ENCODE measurements around the gene PRDM2.
A peak's percentile ranks its signal among the peaks of the same experiment; 100 is the strongest.

PRDM2 gene

DNA sequence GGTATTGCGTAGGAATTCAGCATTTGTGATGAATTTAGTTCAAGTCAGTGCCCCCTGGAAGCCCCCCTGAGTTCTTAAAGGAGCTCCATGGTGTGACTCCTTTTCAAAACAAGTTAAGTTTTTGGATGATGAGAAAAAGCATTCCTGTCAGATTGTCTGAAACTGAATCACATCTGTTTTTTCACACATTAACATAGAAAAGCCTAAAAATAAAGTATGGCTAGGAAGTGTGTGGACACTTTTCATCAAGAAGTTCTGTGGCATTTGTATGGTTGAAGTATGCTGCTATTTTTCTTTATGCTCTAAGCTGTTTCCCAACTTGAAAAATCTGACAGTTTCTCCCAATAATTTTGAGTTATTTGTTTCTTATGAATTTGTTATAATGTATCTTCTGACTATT is 33.7 kb downstream of the PRDM2 start:
- DNase-seq (ENCODE audit: low read depth in 3 of 3) = no peak

DNA sequence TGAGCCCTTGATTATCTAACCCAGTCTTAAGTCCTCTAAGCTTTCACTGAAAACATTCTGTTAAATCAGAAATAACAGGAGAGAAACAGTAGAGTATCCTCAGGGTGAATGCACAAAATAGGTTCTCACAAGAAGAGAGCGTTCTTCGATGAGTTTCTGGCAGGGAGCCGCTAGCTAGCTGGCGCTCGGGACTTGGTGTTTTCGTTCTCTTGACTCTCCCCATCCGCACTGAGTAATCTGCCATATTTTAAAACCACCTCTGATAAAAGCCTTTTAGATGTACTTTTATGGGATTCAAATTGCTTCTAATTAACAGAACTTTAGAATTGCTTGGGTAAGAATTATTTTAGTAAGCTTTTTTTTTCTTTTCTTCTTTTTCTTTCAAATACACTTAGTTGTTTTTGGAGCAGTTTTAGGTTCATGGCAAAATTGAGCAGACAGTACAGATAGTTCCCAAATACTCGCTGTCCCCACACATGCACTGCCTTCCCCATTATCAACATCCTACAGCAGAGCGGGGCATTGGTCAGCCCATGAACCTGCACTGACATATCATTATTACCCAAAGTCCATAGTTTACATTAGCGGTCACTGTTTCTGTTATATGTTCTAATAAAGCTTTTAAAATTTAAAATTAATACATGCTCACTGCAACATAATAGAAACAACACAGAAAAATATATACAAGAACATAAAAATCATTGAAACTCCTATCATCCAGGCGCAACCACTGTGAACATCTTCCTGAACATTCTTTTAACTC is 35.4 kb downstream of the PRDM2 start:
- DNase-seq (ENCODE audit: low read depth in 3 of 3) = no peak

DNA sequence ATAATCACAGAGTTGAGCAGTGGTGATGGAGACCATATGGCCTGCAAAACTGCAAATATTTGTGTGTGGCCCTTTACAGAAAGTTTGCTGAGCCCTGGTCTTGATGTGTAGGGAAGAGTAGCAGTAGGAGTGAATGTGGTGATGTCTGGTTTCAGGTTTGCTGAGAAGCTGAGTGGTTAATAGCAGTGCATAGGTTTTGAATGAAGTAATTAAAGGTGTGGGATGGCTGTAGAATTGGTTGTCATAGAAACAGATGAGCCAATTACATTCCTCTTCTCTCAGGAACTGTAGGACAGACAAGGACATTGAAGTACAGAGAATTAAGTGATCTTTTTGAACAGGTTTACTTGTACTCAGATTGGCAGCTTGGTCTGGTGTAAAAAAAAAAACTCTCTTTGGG is 37.4 kb downstream of the PRDM2 start:
- no peak for DNase-seq (ENCODE audit: low read depth in 3 of 3)

DNA sequence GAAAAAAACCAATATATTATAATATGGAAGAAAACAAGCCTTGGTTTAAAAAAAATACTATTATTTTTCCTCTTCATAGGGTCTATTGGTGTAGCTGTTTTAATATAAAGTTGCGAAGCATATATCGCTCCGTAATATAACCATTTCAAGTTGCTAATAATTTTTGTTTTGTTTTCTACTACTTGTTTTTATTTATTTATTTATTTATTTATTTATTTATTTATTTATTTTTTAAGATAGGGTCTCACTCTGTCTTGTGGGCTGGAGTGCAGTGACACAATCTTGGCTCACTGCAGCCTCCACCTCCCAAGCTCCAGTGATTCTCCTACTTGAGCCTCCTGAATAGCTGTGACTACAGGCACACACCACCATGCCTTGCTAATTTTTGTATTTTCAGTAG is 46.4 kb downstream of the PRDM2 start:
- no peak for DNase-seq (ENCODE audit: low read depth in 3 of 3)

DNA sequence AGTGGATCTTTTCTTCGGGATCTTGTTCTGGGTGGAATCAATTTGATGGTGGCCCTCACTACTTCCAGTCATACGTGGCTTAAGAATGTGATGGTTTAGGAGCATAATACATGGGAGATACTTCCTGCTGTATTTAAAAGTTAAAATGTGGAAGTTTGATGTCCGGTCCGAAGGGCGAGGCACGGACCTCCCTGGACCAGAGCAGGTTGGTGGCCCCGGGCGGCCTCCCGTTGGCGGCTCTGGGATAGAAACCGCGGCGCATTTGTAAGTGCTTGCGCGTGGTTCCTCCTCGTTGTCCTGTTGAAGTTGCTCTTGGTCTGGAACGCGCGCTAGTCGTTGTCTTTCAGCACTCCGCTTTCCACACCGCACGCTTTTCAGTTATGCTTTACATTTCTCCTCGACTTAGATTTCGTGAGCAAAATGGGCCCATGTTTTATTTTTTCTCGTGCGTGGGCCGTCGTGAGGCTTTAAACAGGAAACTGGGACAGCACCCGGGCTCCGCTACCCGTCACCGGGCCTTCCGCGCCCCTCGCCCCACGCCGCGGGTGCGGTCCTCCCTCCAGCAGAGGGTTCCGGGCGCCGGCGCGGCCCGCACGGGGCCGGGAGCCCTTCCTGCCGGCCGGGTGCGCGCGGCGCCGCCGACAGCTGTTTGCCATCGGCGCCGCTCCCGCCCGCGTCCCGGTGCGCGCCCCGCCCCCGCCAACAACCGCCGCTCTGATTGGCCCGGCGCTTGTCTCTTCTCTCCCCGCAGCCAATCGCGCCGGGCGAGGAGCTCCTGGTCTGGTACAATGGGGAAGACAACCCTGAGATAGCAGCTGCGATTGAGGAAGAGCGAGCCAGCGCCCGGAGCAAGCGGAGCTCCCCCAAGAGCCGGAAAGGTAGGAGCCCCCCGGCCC is 48.9 kb downstream of the PRDM2 start:
- peak; percentile 90 to 94 (median 91) for DNase-seq (ENCODE audit: low read depth in 3 of 3)

DNA sequence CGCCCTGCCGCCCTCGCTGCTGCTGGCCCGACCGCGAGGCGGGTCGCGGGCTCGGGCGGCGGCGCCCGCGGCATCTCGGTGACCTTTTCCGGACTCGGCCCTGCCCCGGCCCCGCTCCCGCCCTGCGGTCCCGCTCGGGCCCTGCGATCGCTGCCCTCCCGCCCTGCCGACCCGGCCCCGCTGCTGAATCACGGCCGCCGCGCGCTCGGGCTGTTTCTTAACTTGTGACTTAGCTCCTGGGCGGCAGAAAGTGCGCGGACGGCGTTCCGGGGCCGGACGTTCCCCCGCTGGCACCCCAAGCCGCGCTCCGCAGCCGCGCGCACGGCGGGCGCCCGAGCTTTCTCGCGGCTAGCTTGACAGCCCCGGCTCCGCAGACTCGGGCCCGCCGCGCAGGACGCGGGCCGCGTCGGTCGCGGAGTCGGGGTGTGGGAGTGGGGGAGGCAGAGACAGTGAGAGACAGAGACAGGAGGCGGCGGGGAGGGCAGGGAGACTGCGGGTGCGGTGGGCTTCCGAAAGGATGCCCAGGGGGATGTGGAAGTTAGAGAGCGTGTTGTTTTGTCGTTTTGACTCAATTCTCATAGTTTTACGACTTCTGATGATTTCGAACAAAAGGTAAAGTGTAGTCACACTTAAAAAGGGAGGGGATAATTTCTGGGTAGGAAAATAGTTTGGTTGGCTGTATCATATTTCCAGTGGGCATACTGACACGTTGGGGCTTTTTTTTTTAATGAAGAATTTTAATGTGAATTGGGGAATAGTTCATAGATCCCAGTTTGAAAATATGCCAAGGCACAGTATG is 49.8 kb downstream of the PRDM2 start:
- DNase-seq (ENCODE audit: low read depth in 3 of 3) = peak; percentile 26 to 42 (median 33)

DNA sequence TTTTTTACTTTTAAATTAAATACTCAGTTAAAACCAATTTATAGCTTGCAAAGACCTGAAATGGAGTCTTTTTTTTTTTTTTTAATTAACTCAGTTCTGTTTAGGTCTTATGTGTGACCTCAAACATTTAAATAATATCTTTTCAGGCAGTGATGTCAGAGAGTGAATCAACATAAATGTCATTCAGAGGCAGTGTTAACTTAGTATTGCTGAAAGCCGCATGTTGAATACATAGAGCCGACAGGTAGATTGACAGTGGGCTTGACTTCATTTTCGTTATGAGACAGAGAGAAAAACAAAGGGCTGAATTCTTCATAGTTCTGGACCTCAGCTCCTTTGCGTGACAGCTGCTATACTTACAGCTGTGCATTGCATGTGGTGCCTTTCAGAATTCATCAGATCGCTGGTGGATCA is 51.5 kb downstream of the PRDM2 start:
- no peak for DNase-seq (ENCODE audit: low read depth in 3 of 3)

DNA sequence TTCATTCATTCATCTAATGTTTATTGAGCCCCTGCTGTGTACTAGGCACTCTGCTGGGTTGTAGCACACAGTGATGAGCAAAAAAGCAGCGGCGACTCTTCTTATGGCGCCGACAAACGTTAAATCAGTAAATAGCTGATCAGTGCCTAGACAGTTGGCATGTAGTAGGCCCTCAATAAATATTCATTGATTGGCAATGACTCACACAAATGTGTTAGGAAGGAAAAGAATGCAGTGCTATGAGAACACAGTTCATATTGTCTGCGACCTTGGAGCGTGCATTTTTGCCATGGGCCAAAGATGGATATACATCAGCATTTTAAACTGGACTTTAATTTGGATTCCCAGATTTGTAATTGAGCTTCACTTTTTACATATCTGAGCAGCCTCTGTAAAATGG is 52.0 kb downstream of the PRDM2 start:
- DNase-seq (ENCODE audit: low read depth in 3 of 3) = no peak

DNA sequence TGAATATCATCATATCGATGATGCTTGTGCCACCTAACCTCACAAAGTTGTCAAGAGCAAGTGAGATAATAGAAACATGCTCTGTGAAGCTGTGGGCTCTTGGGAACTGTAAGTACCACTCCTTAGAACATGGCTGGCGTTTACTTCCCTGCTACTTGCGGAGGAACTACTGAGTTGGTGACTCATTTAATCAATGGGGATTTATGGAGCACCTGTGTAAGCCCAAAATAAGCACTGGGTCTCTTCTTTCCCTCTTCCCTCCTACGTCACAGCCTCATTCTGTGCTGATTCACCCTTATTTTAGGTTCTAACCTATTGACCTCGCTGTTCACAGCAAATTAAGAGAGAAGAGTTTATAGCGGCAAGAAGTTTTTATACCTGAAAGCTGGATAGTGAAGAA is 52.9 kb downstream of the PRDM2 start:
- no peak for DNase-seq (ENCODE audit: low read depth in 3 of 3)

DNA sequence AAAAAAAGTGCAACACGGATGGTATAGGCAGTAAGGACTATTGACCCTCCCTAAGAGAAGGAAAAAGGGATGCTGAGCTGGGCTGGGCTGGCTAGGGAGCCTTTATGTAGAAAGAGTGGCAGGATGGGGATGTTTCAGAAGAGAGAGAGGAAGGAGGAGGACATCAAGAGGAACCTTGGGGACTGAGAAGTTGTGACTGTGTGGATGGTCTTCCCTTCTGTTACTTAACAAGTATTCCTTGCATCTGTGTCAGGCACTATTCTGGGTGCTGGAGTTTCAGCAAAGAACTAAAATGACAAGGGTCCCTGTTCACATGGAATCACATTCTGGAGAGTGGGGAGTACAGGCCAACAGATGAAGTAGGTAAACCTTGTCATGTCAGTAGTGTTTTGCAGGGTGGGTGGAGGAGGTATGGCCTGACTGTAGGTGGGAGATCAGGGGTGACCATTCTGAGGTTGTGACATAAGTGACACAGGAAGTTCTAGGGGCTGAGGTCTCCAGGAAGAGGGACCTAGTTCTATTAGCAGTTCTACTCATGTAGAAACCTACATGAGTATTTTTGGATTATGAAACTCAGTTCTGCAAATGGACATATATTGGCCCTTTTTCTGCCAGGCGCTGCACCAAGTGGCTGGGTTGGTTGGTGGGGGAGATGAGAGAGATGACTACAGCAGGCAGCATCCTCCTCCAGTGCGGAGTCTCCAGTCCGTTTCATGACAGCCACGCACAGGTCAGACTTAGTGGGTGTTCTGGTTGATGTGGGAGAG is 53.8 kb downstream of the PRDM2 start:
- no peak for DNase-seq (ENCODE audit: low read depth in 3 of 3)

DNA sequence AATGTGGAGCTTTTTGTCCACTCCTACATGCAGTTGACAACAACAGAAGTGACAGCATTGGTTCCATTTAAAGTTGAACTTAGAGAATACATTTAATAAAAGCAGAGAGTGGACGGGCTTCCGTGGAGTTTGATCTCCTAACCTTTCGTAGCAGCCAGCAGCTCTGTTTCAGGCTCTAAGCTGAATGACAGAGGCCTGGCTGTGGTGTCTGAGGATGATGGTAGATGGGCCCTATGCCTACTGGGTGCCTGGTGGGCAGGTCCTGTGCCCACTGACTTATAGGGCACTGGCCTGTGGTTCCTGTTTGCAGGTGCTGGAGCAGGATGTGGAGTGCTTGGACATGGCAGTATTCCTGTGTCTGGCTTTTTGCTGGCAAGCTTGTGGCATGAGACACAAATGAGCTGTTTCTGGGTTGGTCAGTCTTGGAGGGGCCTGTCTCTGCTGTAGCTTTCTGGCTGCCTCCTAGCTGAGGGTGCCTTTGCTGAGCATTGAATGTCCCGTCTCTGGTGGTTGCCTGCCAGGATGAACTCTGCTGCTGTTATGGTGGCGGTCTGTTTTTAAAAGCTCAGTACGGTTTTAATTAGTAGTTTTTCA is 54.6 kb downstream of the PRDM2 start:
- DNase-seq (ENCODE audit: low read depth in 3 of 3) = no peak

DNA sequence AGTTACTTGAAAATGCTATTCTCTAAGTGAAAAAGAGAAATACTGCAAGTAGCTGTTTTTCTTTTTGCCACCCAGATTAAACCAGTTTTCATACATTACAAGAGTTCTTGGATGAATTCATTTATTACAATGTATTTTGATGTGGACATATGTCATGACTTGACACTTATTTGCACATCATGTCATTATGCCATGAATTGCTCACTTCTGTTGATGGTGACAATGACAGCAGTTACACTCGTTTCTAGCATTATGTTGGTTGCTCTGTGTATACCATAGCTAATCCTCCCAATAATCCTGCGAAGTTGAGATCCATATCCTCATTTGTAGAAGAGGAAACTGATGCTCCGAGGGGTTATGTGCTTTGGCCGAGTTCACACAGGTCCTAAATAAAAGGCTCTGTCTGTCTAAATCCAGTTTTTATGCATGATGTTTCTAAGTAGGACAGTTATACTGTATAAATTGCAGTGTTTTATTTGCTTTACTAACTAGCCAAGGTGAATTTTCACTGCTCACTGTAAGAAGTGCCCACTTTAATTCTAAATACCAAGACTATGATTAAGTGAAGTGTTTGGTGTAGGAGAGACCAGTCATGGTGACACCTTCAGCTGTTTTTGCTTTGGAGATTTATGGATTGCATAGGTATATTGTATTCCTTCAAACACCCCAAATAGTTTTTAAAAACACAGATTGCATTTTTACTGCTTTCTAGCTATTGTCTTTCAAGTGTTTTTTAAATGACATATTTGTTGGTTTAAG is 56.7 kb downstream of the PRDM2 start:
- no peak for DNase-seq (ENCODE audit: low read depth in 3 of 3)

DNA sequence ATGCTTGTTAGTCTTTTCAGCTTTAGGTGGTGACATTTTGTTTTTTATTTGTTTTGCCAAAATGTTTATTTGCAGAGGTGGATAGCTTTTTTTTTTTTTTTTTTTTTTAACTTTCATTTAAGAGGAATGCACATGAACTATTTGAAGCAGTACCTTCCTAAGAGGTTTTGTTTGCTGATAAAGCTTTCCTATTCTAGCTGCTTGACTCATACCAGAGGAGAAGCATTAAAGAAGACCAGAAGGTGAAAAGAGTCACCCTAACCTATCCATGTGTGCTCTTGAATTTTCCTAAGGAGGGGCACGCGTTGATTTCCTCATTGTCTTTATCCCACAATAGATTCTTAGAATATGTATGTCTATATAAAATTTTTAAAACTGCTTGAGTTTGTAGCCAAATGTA is 57.7 kb downstream of the PRDM2 start:
- no peak for DNase-seq (ENCODE audit: low read depth in 3 of 3)

DNA sequence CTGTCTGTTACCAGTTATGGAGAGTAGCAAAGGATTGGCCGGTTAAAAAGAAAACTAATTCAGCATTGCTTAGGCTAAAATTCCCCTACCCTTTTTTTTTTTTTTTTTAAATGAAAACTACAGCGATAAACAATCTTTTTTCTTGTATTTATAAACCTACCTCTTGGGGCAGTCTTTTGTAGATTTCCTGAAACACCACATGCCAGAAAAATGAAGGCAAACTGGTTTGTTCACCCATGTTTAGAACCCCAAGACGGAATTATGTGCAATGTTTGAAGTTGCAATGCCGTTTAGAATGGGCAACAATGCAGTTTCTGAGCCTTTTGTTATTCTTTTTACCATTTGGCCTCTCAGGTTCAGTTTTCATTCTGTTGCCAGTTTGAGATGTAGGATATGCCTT is 59.1 kb downstream of the PRDM2 start:
- no peak for DNase-seq (ENCODE audit: low read depth in 3 of 3)

DNA sequence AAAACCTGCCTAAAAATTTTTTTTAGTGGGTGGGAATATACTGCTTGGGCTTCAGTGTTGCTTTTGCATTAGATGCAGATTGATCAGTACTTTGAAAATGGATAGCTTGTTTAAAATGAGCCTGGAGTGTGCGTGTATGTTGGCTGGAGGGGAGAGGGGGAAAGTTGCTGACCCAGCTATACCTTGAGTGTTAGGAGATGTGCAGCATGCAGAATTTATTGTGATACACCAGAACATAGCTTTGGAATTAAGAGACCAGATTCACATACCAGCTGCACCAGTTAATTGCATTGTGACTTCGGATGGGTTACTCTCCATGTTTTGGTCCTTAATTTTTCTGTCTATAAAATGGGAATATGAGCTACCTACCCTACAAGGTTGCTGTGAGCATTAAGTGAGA is 60.4 kb downstream of the PRDM2 start:
- no peak for DNase-seq (ENCODE audit: low read depth in 3 of 3)

DNA sequence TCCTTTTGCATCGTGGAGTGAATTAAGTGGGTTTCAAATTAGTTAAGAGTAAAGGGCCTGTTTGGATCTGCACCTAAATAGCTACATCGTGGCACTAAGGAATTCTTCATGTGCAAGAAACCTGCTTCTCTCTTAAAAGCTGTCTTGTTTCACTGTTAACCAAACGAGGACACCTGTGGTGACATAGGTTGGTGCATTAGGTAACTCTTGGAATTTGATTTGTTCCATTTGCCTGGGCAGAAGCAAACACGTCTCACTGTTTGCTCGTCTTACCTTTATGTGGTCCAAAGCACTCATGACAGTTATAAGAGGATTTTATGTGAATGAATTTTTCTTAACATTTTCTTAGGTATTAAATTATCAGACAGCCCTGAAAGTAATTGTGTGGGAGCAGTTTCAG is 60.9 kb downstream of the PRDM2 start:
- no peak for DNase-seq (ENCODE audit: low read depth in 3 of 3)

DNA sequence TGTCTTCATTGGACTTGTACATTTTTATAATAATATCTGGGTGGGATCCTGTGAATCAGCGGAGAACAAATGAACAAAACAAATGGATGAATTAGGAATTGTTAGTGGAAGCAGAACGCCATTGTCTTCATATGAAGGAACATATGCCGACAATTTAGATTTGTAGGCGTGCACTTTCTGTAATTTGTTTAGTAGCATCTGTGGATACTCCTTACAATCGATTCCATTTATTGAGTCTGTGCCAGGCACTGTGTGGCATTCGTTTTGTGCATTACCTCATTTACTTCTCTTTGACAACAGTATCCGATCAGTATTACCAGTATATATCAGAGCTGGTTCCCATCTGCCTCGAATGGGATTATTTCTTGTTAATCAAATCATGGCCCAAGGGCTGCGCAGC is 61.9 kb downstream of the PRDM2 start:
- no peak for DNase-seq (ENCODE audit: low read depth in 3 of 3)

DNA sequence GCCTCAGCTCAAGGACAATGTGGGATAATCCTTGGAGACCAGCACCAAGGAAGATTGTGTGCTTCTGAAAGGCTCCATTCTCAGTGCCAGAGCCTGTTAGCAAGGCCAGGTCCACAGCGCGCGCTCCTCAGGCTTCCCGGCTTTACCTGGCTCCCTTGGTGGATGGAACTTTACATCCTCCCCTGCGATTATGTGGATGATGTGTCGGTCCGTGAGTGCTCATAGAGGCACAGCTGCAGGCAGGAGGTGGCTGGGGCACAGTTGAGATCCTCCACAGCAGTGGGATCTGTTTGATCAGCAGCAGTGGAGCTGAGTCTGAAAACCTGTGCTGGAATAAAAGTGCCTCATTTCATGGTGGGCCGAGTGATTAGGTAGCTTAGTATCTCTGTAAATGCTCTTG is 62.7 kb downstream of the PRDM2 start:
- no peak for DNase-seq (ENCODE audit: low read depth in 3 of 3)

DNA sequence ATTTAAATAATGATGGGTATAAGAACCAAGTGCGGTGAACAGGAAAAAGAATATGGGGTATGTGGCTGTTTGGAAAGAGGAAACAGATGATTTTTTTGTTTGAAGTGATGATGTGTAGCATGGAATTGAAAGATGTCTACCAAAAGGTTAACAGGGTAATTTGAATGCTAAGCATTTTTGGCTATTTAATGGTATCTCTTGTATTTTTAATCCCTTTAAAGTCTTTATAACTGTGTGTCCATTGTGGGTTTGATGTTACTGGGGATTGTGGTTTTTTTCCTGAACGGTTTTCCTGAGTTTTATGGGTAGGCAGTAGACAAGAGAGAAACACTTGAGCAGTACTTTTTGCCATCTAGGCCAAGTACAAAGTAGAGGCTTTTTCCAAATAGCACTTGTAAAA is 63.2 kb downstream of the PRDM2 start:
- DNase-seq (ENCODE audit: low read depth in 3 of 3) = no peak

DNA sequence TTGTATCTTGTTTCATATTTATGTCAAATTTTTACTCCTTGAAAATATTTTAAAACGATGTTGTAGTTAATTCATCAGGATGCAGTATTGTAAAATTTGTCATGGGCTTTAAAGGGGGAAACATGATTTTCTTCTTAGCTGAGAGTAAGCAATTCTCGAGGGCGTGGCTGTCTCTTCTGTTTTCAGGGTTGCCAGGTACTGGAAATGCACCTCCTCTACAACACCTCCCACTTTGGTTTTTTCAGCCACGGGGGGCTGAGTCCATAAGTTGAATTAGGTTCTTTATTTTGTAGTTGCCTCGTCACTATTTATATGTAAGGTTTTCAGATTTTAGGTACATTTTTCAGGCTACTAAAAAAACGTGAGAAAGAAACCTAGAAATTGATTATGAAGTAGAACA is 64.0 kb downstream of the PRDM2 start:
- no peak for DNase-seq (ENCODE audit: low read depth in 3 of 3)

Data from stimulated activated CD4-positive, alpha-beta T cell treated with anti-CD3 and anti-CD28 coated beads, TNF-alpha, amount 100 ng/mL, for 48 hours (primary cell).